NCI-H1417 (cell line): Measurements from ENCODE around the gene CABP2.

Source experiments
- DNase-seq, 3 experiments: peaks; one replicate each; lab custom pipeline; 2025; lab: John Stamatoyannopoulos, UW

Gene CABP2

DNA sequence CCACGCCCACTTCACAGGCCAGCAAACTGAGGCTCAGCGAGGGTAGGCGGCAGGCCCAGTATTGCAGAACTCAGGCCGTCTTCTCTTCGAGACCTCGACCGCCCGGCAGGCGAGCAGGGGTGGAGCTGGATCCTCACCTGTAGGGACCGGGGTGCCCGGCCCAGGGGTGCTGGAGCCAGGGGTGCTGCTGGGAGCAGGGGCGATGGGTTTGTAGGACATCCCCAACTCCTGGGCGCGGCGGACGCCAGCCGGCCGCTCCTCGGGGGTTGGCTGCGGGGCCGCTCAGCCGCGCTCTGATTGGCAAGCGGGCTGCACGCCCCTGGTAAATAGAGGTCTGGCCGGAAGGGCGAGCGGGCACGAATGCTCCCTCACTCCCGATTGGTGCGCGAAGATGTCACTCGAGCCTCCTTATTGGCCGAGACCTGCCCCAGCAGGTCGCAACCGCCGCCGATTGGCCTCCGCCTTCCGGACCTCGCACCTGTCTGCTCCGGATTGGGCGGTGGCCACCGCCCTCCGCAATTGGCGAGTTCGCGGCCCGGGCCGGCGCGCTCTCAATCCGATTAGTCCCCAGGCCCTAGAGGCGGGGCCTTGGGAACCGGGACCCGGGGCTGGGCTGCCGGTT is 15.3 kb downstream of the CABP2 start, which contains the start of gene CDK2AP2:
CDK2AP2 (minus strand) TSS at position 299 of the 622 bp plus-strand sequence; CDS start at position 219, 80 bp downstream.
- peak; percentile 99 to 100 (median 100) for DNase-seq

DNA sequence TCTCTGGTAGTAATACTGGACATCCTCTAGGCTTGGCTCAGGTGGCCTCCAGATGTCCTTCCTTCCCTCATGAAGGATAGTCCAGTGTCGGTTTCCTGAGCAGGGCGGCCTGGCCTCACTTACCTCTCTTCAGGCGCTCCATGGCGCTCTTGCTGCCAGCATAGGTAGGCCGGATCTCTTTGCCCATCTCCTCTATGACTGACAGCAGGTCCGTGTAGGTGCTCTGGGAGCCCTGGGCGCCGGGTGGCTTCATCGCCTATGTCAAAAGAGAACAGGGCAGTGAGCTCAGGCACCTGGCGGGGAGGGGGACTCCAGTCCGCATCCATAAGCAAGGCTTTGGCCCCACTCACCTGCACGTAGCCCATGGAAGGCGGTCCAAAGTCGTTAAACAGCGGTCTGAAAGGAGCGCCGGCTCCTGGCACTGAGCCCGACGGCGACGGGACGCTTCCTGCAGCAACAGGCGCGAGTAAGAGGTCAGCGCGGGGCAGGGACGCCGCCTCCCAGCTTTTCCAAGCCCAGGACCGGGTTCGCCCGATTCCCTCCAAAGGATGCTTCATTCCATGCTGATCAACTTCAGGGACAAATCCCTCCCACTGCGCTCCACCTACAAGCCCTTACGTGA is 15.9 kb downstream of the CABP2 start:
- DNase-seq: no peak

DNA sequence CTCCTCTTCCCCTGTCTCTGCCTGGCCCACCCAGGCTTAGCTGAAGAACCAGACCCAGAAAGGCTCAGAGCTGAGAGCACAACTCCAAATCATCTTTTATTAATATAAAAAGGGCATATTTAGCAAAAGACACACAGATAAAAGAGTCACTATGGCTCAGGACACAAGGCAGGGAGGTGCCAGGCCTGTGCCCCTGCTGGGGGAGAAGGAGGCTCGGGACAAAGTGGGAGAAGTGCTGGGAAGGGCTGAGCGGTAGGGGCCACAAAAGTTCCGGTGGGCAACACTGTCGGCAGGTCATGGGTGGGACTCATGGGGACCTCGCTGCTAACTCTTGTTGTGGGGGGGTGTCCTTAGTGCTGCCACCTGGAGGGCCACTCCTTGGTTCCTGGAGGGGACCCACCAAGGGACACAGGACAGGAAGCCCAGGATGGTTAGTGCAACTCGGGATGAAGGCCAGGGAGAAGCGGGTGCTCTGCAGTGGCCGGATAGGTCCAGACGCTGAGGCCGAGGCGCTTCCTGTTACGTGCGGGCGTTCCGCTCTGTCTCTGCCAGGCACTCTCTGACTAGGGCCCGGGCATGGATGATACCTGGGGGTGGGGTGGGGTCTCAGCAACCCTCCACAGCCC is 16.7 kb downstream of the CABP2 start:
- DNase-seq: no peak

GRCh38 chr11:67505605-67506396 is 17.4 kb downstream of the CABP2 start:
- DNase-seq: peak; percentile 79 to 90 (median 80)

- DNase-seq: peak; percentile 33 to 67 (median 63)
Observed at GRCh38 chr11:67504950-67505581, 18.2 kb downstream of the CABP2 start, which contains the start of gene PITPNM1. Gene PITPNM1 (minus strand): TSS chr11:67505363. CDS start chr11:67504180, 1,183 bp downstream.

GRCh38 chr11:67504005-67504949 is 19.0 kb downstream of the CABP2 start:
- DNase-seq: peak; percentile 18 to 85 (median 81)

DNA sequence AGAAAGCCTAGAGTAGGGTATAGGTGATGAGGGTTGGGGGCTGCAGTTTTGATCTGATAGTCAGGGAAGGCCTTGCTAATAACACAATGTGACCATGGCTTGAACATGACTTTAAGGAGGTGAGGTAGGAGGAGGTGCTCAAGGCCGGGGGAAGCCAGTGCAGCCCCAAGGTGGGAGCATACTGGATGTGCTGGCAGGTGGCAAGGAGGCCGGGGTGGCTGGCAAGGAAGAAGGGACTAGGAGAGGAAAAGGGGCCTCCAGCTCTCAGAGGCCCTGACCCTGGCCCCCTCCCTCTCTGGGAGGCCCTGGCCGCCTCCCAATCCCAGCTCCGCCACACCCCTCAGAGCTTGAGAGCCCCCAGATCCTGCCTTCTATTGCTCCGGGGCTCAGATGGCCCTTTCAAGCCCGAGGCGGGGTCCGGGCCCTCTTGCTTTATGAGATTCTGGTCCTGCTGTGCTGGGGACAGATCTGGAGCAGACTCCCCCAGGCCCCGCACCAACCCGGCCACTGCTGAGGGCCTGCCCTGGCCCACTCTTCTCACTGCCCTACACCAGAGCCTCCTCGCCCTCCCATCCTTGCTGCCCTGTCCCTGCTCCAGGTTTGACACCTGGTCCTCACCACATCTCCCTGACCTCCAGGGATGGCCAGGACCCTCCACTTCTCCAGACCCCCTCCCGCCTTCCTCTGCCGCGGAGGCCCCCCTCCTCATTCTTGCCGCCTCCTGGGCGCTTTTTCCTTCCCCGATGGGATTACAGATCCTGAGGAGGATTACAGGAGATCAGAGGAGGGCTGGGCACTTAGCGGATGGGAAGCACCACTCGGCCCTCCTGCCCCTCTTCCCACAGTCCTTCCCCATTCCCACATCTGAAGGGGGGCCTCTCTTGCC is 19.9 kb downstream of the CABP2 start:
- DNase-seq: no peak

- DNase-seq: no peak
Observed at GRCh38 chr11:67502328-67502979, 20.8 kb downstream of the CABP2 start.

GRCh38 chr11:67501854-67502253 is 21.4 kb downstream of the CABP2 start:
- no peak for DNase-seq

DNA sequence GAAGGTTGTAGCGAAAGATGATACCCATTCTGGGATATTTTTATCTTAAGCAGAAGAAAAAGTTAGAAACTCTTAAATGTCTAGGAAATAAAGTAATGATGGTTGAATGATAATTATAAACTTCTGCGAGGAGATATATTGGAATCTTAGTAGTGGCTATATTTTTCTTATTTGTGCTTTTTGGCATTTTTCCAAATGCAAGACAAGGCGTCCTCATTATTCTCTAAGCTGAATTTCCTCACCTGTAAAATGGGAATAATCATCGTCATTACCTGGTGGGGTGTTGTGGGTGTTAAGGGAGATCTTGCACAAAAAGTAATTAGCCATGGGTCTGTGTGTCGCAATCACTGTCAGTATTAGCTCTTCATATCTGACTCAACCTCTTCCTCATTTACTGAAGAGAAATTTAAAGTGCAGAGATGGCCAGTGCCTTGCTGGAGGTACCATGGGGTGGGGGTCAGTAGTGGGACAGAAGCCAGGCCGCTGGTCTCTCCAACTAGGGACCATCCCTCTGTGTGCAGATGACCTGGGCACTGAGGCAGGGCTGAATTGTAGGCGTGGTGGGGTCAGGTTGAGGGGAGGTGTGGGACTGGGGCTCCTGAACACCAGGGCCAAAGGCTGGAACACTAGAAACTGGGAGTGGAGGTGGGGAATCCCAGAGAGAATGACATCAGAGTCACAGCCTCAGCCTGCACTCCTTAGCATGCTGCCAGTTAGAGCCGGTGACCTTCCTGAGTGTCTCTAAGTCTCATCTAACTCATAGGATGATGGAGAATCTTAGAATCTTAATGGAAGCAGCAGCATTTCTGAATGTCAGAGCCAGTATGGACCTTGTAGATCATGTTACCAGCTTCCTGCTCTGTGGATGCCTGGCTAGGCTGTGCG is 22.2 kb downstream of the CABP2 start:
- no peak for DNase-seq

DNA sequence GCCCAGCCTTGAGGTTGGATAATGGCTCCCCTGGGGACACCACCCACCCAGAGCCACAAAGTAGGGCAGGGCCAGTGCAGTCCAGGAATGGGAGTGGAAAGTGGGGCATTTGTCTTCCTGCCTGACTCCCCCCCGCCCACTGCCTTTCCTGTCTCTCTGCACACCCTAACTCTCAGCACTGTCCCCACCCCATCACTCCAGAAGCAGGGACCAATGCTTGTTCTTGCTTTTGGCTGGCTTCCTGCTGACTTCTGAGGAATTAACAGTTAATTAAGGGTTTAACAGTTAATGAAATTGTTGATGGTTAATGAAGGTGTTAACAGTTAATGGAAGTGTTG is 22.8 kb downstream of the CABP2 start:
- peak in 1 of 3 experiments; percentile 21 for DNase-seq

- no peak for DNase-seq
Observed at GRCh38 chr11:67499808-67500483, 23.3 kb downstream of the CABP2 start.

- no peak for DNase-seq
Observed at GRCh38 chr11:67498544-67498972, 24.7 kb downstream of the CABP2 start.

DNA sequence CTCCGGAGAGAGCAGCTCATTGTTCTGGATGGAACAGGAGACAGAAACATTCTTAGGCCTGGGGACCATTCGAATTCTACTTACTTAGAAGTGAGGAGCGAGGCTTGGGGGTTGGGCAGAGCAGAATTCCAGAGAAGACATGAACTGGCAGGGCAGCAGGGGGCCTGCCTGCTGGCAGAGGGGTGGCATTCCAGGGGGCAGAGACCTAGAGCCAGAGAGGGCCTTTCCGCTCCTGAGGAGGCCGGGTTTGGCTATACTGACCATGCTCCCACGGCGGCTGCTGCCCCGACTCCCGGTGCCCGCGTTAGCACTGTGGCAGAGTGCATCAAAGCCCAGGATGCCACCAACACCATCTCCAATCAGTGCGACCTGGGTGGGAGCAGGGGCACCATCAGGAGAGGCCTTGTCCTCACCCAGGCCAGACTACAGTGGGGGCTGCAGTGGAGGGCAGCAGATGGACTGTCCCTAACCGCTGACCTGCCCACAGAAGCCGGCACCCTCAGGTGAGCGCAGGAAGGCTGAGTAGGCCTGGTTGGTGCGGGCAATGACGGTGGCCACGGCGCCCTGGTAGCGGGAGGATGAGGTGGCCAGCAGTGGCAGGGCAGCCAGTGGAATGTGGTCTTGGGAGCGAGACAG is 25.5 kb downstream of the CABP2 start:
- DNase-seq: no peak

DNA sequence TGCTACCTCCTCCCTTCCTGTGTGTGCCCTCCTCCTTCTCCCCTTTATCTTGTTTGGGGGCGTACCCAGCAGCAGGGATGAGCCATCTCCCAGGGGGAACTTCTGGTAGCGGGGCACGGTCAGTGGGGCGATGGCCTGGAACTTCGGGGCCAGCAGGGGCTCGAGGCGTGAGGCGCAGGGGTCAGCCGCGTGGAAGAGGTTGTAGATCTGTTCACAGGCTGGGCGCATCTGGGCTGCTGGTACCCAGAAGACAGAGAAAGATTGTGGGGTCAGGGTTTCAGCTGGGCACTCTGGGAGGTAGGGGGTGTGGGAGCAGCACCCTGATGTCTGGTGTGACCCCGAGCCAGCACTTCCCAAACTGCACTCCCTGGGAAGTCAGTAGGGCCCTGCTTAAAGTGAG is 27.1 kb downstream of the CABP2 start:
- DNase-seq: no peak

GRCh38 chr11:67495234-67496005 is 27.8 kb downstream of the CABP2 start:
- no peak for DNase-seq
